A549 (cell line): ENCODE measurements around the gene RNF4. TPM values are rescaled to one million over a fixed set of nuclear protein-coding genes. Genes with fewer than 3 reads are reported as not detected.
"Not testable (repeated sequence)": the region's sequence is repeated elsewhere in the genome, so short reads cannot be mapped to it uniquely, and the experiment has no call there.

Experiments used
- ATAC-seq, 2 experiments: fragments of 200-7000 bp in 1 of 2; fragments of >200 bp in 1 of 2; cut with Nextera tagmentation in 1 of 2; cut with Tn5 transposase in 1 of 2; 3 replicates each; pipeline versions ENCODE4 v1.8.0 to v1.9.1; 2018 to 2020; ENCODE audit warnings: mild to moderate bottlenecking in 1 of 2, moderate library complexity in 1 of 2
- CTCF ChIA-PET: fragments of 300-600 bp; sonication (Branson Sonifier 250); formaldehyde crosslinking; extraction: SDS; loops from one replicate; lab custom pipeline; 2021; ENCODE audit warnings: antibody characterized with exemption, inconsistent platforms; lab: Yijun Ruan, JAX
- POLR2A ChIA-PET: fragments of 350-600 bp; formaldehyde crosslinking; extraction: SDS; loops from one replicate; lab custom pipeline; 2021; ENCODE audit warnings: antibody characterized with exemption, inconsistent platforms; lab: Yijun Ruan, JAX
- DNase-seq, 2 experiments: peaks; one replicate each; pipeline versions ENCODE4 v3.0.0 to v3.0.0-alpha.2; 2011 to 2016; ENCODE audit warnings: low read depth in 1 of 2, low spot score in 1 of 2
- FAIRE-seq: peaks from 2 replicates; lab custom pipeline; 2011; peaks lifted over from hg19 to GRCh38; lab: Jason Lieb, UNC
- H3K27ac ChIP-seq, 2 experiments: fragments of >200 bp; sonication (Bioruptor Twin); formaldehyde crosslinking; 3 replicates each; pipeline ENCODE4 v1.5.1; 2016 to 2017
- H3K4me1 ChIP-seq: fragments of >200 bp; sonication (Bioruptor Twin); formaldehyde crosslinking; 3 replicates; pipeline ENCODE4 v1.6.1; 2016
- H3K4me2 ChIP-seq: fragments of >200 bp; sonication (Bioruptor Twin); formaldehyde crosslinking; 3 replicates; pipeline ENCODE4 v1.6.1; 2016
- H3K4me3 ChIP-seq: fragments of >200 bp; sonication (Bioruptor Twin); formaldehyde crosslinking; 3 replicates; pipeline ENCODE4 v1.5.1; 2016
- H3K9me3 ChIP-seq: fragments of >200 bp; sonication (Bioruptor Twin); formaldehyde crosslinking; 3 replicates; pipeline ENCODE4 v1.6.1; 2016
- BHLHE40 ChIP-seq: IDR thresholded peaks from 2 replicates; pipeline ENCODE4 v1.6.1; 2012; ENCODE audit warnings: low read depth, low read length, inconsistent platforms
- CEBPB ChIP-seq, 2 experiments: fragments of >200 bp in 1 of 2; sonication (Bioruptor Twin) in 1 of 2; formaldehyde crosslinking in 1 of 2; IDR thresholded peaks; 2 replicates each; pipeline ENCODE4 v1.6.1; 2012 to 2016
- CHD4 ChIP-seq: fragments of 200-600 bp; sonication (generic); IDR thresholded peaks from 2 replicates; pipeline ENCODE4 v1.6.1; 2016; ENCODE audit warnings: antibody characterized with exemption, mild to moderate bottlenecking, borderline replicate concordance
- E2F6 ChIP-seq: IDR thresholded peaks from 2 replicates; pipeline ENCODE4 v1.6.1; 2012; ENCODE audit warnings: low read depth, borderline replicate concordance
- EP300 ChIP-seq, 2 experiments: fragments of >200 bp; sonication (Bioruptor Twin); formaldehyde crosslinking; IDR thresholded peaks; 2 replicates in 1 of 2; 3 replicates in 1 of 2; pipeline ENCODE4 v1.6.1; 2016 to 2017
- ESRRA ChIP-seq: fragments of 150-350 bp; IDR thresholded peaks from 2 replicates; pipeline ENCODE4 v1.6.1; 2014; ENCODE audit warnings: mild to moderate bottlenecking, low read length, borderline replicate concordance
- GATA3 ChIP-seq: IDR thresholded peaks from 2 replicates; pipeline ENCODE4 v1.6.1; 2012; ENCODE audit warnings: borderline replicate concordance
- HES2 ChIP-seq: fragments of >200 bp; sonication (Bioruptor Twin); formaldehyde crosslinking; IDR thresholded peaks from 2 replicates; pipeline ENCODE4 v1.6.1; 2016
- HOXA7 ChIP-seq: fragments of 250-450 bp; sonication (Bioruptor Pico); IDR thresholded peaks from 2 replicates; pipeline ENCODE4 v1.5.0; 2020; ENCODE audit warnings: mild to moderate bottlenecking, moderate library complexity
- JUN ChIP-seq, 2 experiments: fragments of >200 bp; sonication (Bioruptor Twin); formaldehyde crosslinking; IDR thresholded peaks; 2 replicates in 1 of 2; 3 replicates in 1 of 2; pipeline ENCODE4 v1.6.1; 2016 to 2017
- JUNB ChIP-seq: fragments of >200 bp; sonication (Bioruptor Twin); formaldehyde crosslinking; IDR thresholded peaks from 2 replicates; pipeline ENCODE4 v1.6.1; 2016
- MAFK ChIP-seq: fragments of 450-650 bp; IDR thresholded peaks from 2 replicates; pipeline ENCODE4 v1.6.1; 2014; ENCODE audit not compliant: partially characterized antibody
- MAX ChIP-seq: IDR thresholded peaks from 2 replicates; pipeline ENCODE4 v1.6.1; 2012
- NR3C1 ChIP-seq: fragments of >200 bp; sonication (Bioruptor Twin); formaldehyde crosslinking; IDR thresholded peaks from 3 replicates; pipeline ENCODE4 v1.6.1; 2017
- PHF8 ChIP-seq: fragments of 200-600 bp; sonication (generic); IDR thresholded peaks from 2 replicates; pipeline ENCODE4 v1.6.1; 2016; ENCODE audit warnings: low read depth, mild to moderate bottlenecking, antibody characterized with exemption, moderate library complexity, borderline replicate concordance
- RAD21 ChIP-seq, 2 experiments: fragments of >200 bp in 1 of 2; sonication (Bioruptor Twin) in 1 of 2; formaldehyde crosslinking in 1 of 2; IDR thresholded peaks in 1 of 2; conservative IDR thresholded peaks in 1 of 2; 2 replicates in 1 of 2; 3 replicates in 1 of 2; pipeline ENCODE4 v1.6.1; 2012 to 2018; ENCODE audit warnings: inconsistent platforms in 1 of 2
- RARB ChIP-seq: fragments of 250-450 bp; sonication (Bioruptor Pico); IDR thresholded peaks from 2 replicates; pipeline ENCODE4 v1.8.0; 2021; ENCODE audit warnings: mild to moderate bottlenecking, moderate library complexity
- REST ChIP-seq: fragments of 200-600 bp; sonication (generic); IDR thresholded peaks from 2 replicates; pipeline ENCODE4 v1.6.1; 2016; ENCODE audit warnings: antibody characterized with exemption, mild to moderate bottlenecking, moderate library complexity
- RFX5 ChIP-seq: fragments of 450-650 bp; IDR thresholded peaks from 2 replicates; pipeline ENCODE4 v1.7.1; 2014; ENCODE audit warnings: antibody characterized with exemption, mild to moderate bottlenecking, moderate library complexity
- RNF2 ChIP-seq: fragments of 200-600 bp; sonication (generic); IDR thresholded peaks from 2 replicates; pipeline ENCODE4 v1.6.1; 2016; ENCODE audit warnings: low read depth, mild to moderate bottlenecking, antibody characterized with exemption, moderate library complexity, borderline replicate concordance
- ZC3H11A ChIP-seq: fragments of 450-650 bp; IDR thresholded peaks from 2 replicates; pipeline ENCODE4 v1.6.1; 2014; ENCODE audit warnings: antibody characterized with exemption, mild to moderate bottlenecking
- ZFP36 ChIP-seq: fragments of 450-650 bp; IDR thresholded peaks from 2 replicates; pipeline ENCODE4 v1.6.1; 2014; ENCODE audit warnings: borderline replicate concordance; ENCODE audit not compliant: partially characterized antibody
- WGBS: methylation state at CpG from one replicate; pipeline ENCODE4 v1.1.6; 2017; ENCODE audit errors: missing lambda C conversion rate; 5-methylcytosine and 5-hydroxymethylcytosine counted together
- polyA plus RNA-seq, 4 experiments: library from polyadenylated mRNA; depleted of rRNA in 3 of 4; stranded (reverse); fragments of >200 nt; fragmentation: RNase III in 1 of 4; extraction: RNeasy Plus Mini Kit Qiagen cat#74134 plus additional on column Dnase treatment in 1 of 4; gene quantifications; 2 replicates in 3 of 4; 3 replicates in 1 of 4; pipeline ENCODE4 v1.2.3, GENCODE V29; 2011 to 2017

The RNF4 gene
- polyA plus RNA-seq, 2 of the 4 experiments (the other 2 are of a cell fraction): 65.8 to 93.5 TPM

GRCh38 chr4:2429945-2430757 is 38.8 kb upstream of the RNF4 start:
- H3K4me3 ChIP-seq, H3K4me1 ChIP-seq, ATAC-seq, FAIRE-seq, CTCF ChIA-PET, H3K9me3 ChIP-seq, POLR2A ChIA-PET, DNase-seq: not testable (repeated sequence)
- H3K27ac ChIP-seq: peak overlapping the region; percentile 61 to 85; a peak in 4 of 6 replicates
- WGBS: 3% methylated on average over 34 of the region's 49 CpGs
- TF ChIP-seq CEBPB (IDR thresholded peaks at IDR 0.05) (peak; percentile 94 to 97), JUN (IDR thresholded peaks at IDR 0.05) (peak in 1 of 2 experiments; percentile 38; a peak in 1 of 5 replicates), EP300 (IDR thresholded peaks at IDR 0.05) (0 out of 5 replicates have a peak, but pooled peaks of 1 of the 2 experiments have one; percentile 16), GATA3 (peak; percentile 20; the same call in 1 of the 2 replicates), HES2 (peak; percentile 95; the same call in 1 of the 2 replicates), MAX (peak; percentile 26; the same call in 1 of the 2 replicates), REST (peak; percentile 25; the same call in 1 of the 2 replicates)
- H3K4me2 ChIP-seq: peak overlapping the region; percentile 45

GRCh38 chr4:2432004-2432403 is 36.9 kb upstream of the RNF4 start:
- ATAC-seq (no peak), FAIRE-seq (no peak), DNase-seq (no peak)
- Histone ChIP-seq H3K27ac (no peak overlapping the region), H3K4me3 (no peak overlapping the region), H3K9me3 (no peaks in the 10 kb centered on the region), H3K4me2 (no peak overlapping the region), H3K4me1 (peaks cover 8% of the 10 kb centered on the region)
- ChIA-PET POLR2A (no interaction called here), CTCF (interaction anchor here (1.1 to 1.5 kb wide), 3 partner anchors 9 to 21 kb away, joined by 3 to 5 read pairs (median 5); partner anchors contain the start of genes CFAP99 and ZFYVE28)
- no peak for TF ChIP-seq GATA3
- no peak for TF ChIP-seq E2F6
- no peak for TF ChIP-seq RNF2
- no peak for TF ChIP-seq CHD4
- TF ChIP-seq RARB (CRISPR knock-in tag): no peak
- no peak for TF ChIP-seq BHLHE40
- no peak for TF ChIP-seq RAD21 (conservative IDR thresholded peaks at IDR 0.05 in 1 of 2, IDR thresholded peaks at IDR 0.05 in 1 of 2)
- TF ChIP-seq ESRRA: no peak
- TF ChIP-seq RFX5: no peak
- no peak for TF ChIP-seq HOXA7 (CRISPR knock-in tag)
- no peak for TF ChIP-seq ZFP36
- TF ChIP-seq CEBPB (IDR thresholded peaks at IDR 0.05): no peak
- TF ChIP-seq NR3C1: no peak
- no peak for TF ChIP-seq ZC3H11A
- TF ChIP-seq JUNB: no peak
- TF ChIP-seq MAFK: no peak
- TF ChIP-seq PHF8: no peak
